OCI-M1 (cell line): ENCODE measurements around the gene GIGYF2.
A peak's percentile ranks its signal among the peaks of the same experiment; 100 is the strongest.
"Not testable (repeated sequence)": the region's sequence is repeated elsewhere in the genome, so short reads cannot be mapped to it uniquely, and the experiment has no call there.

Experiments
- DNase-seq: peaks from one replicate; lab custom pipeline; 2025; lab: John Stamatoyannopoulos, UW

GIGYF2 gene

DNA sequence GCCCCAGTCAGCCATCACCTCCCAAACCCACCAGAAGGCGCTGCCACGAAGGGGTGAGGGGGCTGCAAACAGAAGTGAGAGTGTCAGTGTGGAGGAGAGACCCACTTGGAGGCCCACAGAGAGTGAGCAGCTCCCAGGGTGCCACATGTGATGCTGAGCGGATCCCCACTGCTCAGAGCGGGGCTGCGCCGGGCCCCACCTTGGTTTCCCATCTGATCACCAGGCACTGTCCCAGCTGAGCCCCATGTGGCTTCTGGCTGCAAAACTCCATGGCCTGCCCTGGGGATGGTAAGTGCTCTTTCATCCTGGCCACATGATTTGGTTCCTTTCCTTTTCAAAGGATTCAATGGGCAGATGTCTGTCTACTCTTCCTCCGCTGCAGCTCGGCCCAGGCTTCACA is 196.7 kb downstream of the GIGYF2 start:
- DNase-seq, result no peak

DNA sequence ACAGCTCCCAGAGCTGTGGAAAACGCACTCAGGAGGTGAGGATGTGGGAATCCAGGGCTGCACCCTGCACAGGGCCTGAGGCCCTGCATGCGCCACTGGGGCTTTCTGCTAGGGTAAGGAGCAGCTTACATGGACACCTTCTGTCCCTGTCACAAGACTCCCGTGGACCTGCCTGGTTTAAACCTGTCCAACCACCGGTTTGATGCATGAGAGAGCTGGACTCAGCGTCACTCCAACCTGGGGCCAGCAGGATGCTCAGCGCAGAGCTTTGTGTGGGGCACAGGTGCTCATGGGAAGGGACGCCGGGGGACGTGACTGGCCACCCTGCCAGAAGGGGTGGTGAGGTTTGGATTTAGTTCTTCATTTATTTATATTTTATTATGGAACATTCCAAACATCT is 197.1 kb downstream of the GIGYF2 start:
- no peak for DNase-seq

DNA sequence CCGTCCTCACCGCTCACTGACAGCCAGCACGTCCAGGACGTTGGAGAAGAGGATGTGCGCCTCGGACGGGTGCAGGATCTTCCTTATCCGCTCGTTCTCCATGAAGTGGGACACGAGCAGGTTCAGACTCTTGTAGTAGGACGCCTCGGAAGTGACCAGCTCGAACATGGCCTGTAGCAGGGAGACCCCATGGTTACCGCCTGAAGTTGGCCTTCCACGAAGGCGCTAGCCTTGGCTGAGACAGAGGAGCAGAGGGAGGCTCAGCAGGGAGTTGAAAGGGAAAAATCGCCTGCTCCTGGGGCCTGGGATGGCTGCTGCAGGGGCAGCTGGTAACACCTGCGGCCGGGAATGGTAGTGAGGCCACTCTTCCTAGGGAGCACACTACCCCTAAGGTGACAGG is 197.6 kb downstream of the GIGYF2 start:
- no peak for DNase-seq

DNA sequence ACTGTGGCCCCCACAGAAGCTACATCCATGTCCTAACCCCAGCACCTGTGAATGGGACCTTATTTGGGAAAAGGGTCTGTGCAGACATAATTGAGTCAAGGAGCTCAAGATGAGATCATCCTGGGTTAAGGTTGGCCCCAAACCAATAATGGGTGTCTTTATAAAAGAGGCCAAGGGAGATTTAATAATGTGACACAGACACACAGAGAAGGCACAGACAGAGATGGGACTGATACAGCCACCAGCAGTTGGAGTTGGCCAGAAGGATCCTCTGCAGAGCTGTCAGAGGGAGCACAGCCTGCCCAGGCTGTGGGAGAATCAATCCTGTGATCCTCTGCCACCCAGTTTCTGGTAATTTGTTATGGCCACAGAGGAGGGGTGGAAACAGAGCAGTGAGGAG is 199.0 kb downstream of the GIGYF2 start:
- no peak for DNase-seq

DNA sequence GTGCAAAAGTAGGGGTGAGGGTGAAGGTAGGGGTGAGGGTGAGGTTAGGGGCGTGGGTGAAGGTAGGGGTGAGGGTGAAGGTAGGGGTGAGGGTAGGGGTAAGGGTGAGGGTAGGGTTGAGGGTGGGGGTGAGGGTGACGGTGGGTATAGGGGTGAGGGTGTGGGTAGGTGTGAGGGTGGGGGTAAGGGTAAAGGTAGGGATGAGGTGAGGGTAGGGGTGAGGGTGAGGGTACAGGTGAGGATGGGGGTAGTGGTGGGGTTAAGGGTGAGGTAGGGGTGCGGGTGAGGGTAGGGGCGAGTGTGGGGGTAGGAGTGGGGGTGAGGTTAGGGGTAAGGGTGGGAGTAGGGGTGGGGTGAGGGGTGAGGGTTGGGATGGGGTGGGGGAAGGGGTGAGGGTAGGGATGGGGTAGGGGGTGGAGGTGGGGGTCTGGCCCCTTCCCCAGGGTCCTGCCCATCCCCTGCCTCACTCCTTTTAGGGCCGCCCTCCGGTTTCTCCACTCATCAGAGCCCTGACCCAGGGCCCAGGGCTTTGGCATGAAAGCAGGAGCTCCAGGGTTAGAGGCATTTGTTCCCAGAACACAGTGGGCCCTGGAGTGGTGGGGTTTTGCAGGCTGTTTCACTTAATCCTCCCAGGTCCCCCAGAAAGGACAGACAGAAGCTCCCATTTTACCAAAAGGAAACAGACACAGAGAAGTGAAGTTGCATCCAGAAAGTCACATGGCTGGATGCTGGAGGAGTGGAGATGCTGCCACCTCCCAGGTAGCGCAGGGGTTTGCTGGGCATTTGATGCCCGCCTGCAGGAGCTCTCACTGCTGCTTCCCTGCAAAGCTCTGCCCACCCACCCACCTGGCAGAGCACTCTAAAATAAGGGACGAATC is 199.8 kb downstream of the GIGYF2 start:
- no peak for DNase-seq

DNA sequence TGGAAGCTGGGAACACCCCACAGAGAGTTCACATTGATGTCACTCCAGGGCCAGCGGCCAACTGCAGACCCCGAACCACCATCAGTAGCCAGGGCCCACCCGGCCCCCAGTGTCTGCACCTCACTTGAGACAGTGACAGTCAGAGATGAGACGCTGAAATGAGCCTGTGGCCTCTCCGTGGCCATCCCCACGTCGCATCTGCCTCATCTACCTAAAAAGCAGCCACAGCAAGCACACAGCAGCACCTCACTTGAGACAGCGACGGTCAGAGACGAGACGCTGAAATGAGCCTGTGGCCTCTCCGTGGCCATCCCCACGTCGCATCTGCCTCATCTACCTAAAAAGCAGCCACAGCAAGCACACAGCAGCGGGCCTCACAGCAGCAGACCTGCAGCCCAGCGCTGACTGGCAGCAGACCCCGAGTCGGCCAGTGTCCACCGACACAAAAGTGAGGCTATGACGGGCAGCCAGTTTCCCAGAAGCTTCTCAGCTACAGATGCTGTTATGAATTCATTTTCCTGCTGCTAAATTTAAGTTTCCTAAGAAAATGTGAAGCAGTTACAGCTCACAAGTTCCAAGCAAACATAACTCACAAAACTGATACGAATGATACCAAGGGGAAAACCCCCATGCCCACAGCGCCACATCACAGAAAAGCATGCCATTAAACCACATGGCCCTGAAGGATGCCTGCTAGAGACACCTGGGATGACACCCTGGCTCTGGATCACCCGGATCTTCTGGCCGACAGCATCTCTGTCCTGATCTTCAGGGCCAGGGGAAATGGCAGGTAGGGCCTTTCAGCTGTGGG is 200.7 kb downstream of the GIGYF2 start:
- DNase-seq, result no peak

DNA sequence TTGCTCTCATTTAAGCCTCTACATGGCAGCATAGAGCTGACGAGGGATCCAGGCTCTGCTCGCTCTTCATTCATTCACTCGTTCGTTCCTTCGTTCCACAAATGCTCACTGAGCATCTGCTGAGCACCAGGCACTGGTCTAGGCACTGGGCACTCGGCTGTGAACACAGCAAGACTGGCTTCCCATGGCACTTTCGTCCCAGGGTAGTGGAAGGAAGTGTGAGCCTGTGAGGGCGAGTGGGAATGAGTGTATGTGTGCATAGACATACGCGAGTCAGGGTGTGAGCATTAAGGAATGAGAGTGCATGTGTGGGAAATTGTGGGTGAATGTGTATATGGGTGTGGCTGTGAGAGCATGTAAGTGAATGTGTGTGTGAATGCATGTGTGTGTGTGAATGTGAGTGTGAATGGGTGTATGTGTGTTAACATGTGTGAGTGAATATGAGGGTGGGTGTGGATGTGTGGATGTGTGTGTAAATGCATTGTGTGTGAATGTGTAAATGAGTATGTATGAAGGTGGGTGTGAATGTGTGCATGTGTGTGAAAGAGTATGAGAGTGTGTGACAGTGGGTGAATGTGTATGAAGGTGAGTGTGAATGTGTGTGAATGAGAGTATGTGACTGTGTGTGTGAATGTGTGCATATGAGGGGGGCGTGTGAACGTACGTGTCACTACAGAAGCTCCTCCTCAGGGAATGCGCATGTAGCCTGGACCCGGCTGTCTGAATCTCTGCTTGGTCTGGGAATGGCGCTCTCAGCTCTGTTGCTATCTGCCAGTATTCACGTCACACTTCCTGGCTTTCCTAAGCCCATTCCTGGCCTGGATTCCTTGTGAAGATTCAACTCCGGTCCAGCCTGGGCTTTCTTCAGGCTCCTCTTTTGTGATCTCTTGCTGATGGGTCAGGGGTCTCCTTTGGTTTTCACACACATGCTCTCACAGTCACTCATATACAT is 201.7 kb downstream of the GIGYF2 start:
- no peak for DNase-seq

DNA sequence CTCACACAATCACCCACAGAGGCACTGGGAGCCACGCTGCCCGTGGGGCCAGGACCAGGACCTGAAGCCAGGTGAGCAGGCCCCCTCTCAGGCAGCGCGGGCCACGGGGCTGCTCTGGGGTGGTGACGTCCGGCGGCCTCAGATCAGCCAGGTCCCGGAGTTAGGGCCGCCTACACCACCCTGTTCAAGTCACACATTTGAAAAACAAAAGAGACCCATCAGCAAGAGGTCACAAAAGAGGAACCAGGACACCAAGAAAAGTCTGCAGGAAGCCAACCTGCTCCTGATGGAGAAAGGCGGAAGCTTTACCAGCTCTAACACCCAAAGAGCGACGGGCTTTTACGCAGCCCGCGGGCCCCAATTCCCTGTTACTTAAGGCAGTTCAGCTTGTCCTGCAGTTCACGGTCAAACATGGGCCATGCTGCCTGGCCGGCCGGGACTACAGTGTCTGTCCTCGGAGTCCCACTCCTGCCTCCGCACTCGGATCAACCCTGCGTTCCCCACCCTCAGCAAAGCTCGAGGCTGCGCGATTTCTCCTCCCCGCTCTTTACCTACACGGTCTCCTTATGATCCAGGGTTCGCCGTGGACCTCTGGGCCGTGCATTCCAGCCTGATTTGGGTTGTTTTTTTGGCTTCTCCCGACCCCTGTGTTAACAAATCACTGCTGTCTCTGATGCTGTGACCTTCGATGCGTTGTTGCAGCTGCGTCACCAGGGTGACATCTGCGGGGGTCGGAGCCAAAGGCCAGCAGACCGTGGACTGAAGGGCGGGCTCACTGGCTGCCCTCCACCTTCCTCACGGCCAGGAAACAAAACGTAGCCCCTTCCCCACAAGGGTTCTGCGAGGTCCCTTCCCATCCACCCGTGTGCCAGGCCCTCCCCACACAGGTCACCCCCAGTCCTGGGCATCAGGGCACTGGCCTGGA is 203.9 kb downstream of the GIGYF2 start:
- no peak for DNase-seq

DNA sequence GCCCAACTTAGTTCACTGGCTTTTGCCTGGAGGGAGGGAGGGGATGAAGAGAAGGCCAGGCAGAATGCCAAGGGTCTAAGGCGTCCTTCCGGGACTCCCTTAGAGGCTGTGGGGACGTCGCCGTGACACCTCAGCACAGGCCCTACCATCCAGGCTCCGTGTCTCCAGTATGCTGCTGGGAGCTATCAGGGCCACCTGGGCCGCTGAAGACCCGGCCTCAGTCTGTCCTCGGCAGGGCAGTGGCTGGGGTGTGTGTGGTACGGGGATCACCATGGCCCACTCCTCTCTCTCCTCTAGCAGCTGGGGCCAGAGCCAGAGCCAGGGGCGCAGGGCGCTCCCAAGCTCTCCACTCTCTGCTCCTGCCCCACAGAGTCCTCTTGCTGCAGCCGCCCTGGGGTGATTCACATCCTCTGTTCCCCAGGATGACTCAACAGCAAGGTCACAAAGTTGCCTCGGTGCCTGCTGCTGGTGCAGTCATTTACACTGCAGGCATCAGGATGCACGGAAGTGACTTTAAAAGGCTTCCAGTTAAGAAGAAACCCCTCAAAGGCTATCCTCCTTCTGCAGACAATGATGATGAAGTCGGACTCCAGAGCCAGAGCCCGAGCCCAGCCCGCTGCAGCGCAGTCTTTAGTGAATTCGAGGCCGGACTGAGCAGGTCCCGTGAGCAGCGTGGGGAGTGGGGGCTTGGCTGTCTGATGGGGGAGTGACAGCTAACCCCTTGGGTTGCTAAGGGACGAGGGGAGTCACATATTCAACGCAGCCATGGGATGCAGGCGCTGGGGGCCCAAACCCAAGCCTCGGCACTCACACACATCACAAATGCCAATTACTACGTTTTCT is 204.8 kb downstream of the GIGYF2 start:
- DNase-seq, result peak; percentile 15

DNA sequence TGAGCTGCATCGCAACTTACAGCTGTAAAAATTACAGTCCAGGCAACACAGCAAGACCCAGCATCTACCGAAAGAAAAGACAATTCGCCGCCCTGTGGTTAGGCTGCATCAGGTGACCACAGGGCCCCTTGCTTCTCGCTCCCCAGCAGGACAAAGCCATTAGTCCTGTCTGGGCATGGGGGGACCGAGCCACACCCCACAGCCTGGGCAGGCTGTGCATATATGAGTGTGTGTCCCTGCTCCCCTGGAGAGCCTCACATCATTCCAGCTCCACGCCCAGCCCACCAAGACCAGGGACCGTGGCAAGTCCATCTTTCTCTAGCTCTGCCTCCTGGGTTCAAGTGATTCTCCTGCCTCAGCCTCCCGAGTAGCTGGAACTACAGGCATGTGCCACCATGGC is 206.9 kb downstream of the GIGYF2 start:
- DNase-seq, result no peak

DNA sequence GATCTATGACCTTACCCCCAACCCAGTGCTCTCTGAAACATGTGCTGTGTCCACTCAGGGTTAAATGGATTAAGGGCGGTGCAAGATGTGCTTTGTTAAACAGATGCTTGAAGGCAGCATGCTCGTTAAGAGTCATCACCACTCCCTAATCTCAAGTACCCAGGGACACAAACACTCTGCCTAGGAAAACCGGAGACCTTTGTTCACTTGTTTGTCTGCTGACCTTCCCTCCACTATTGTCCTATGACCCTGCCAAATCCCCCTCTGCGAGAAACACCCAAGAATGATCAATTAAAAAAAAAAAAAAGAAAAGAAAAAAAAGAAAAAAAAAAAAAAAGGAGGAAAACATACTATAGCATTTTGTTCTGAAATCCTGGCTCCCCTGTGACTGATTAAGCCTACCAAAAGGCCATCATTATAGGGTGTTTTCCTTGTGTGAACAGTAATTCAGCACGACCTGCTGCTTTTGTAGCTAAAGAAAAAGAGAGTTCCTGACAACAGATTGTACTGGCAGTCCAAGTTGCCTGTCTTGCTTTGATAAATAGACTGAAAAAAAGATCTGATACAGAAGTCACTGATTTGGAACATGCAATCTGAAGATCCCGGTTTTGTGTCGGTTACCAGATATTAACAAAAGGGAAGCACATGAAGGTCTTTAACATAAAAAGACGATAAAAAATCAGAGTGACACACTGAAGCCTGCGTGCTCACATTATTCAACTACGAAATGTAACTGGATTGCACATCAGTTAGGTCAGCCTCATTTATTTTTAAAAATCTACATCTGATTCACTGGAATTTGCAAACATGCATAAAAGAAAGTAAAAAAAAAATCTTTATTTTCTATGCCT is 210.0 kb downstream of the GIGYF2 start:
- DNase-seq, result peak; percentile 17

DNA sequence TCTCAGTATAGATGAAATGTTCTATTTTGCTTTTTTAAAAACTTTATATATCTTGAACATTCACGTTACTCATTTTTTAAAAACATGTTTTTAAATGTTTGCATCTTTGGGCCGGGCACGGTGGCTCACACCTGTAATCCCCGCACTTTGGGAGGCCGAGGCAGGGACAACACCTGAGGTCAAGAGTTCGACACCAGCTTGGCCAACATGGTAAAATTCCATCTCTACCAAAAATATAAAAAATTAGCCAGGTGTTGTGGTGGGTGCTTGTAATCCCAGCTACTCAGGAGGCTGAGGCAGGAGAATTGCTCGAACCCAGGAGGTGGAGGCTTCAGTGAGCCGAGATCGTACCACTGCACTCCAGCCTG is 210.6 kb downstream of the GIGYF2 start:
- not testable (repeated sequence) for DNase-seq

DNA sequence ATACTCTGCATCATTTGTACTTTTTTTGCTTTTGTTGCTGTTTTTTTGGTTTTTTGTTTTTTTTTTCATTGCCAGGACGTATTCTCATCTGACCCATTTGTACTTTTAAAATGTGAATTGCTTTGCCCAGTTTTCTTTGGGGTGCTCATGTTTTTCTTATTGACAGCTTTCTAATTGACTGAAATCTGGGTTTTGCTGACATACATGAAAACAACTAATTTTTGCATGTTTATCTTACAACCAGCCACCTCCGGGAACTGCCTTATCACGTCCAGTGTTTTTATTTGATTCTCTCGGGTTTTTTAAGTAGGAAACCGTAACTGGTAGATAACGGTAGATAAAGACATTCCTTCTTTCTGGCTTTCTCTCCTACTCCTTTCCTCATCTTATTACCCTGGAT is 211.6 kb downstream of the GIGYF2 start:
- no peak for DNase-seq
